Epidermal melanocyte (primary cell): ENCODE results near the gene SHTN1.

ENCODE experiments used
- DNase-seq: peaks from one replicate; pipeline ENCODE4 v3.0.0; 2011; ENCODE audit warnings: low spot score; ENCODE audit not compliant: insufficient read length

Gene SHTN1

GRCh38 chr10:117005026-117005526 lies at the start of gene SHTN1:
Gene SHTN1, minus strand, starts transcription at chr10:117005187. Its CDS starts 108 bp downstream, at chr10:117005079.
- DNase-seq = no peak

- DNase-seq = no peak
Measured at GRCh38 chr10:117053482-117053881, 48.5 kb upstream of the SHTN1 start.

- DNase-seq = no peak
Measured at GRCh38 chr10:117047947-117048346, 43.0 kb upstream of the SHTN1 start.

- no peak for DNase-seq
Measured at GRCh38 chr10:117016266-117016665, 11.3 kb upstream of the SHTN1 start.

GRCh38 chr10:117014835-117015234 lies 9.8 kb upstream of the SHTN1 start:
- no peak for DNase-seq

- no peak for DNase-seq
Measured at GRCh38 chr10:117007080-117007479, 2.1 kb upstream of the SHTN1 start.

- no peak for DNase-seq
Measured at GRCh38 chr10:117005527-117006055, 604 bp upstream of the SHTN1 start.

- no peak for DNase-seq
Measured at GRCh38 chr10:117004227-117005025, 561 bp downstream of the SHTN1 start.

GRCh38 chr10:117003336-117003735 lies 1.7 kb downstream of the SHTN1 start:
- DNase-seq = no peak

GRCh38 chr10:117002206-117002605 lies 2.8 kb downstream of the SHTN1 start:
- no peak for DNase-seq

GRCh38 chr10:117001144-117001543 lies 3.8 kb downstream of the SHTN1 start:
- DNase-seq = no peak

- no peak for DNase-seq
Measured at GRCh38 chr10:117000580-117000979, 4.4 kb downstream of the SHTN1 start.

- DNase-seq = no peak
Measured at GRCh38 chr10:116998172-116998571, 6.8 kb downstream of the SHTN1 start.

GRCh38 chr10:116997015-116997414 lies 8.0 kb downstream of the SHTN1 start:
- DNase-seq = no peak

- DNase-seq = no peak
Measured at GRCh38 chr10:116995648-116996047, 9.3 kb downstream of the SHTN1 start.

GRCh38 chr10:116994113-116994890 lies 10.7 kb downstream of the SHTN1 start:
- no peak for DNase-seq

- DNase-seq = no peak
Measured at GRCh38 chr10:116993610-116994009, 11.4 kb downstream of the SHTN1 start.

GRCh38 chr10:116992183-116992582 lies 12.8 kb downstream of the SHTN1 start:
- no peak for DNase-seq

GRCh38 chr10:116990276-116990800 lies 14.6 kb downstream of the SHTN1 start:
- DNase-seq = no peak

- no peak for DNase-seq
Measured at GRCh38 chr10:116989439-116989838, 15.5 kb downstream of the SHTN1 start.

- no peak for DNase-seq
Measured at GRCh38 chr10:116988311-116988710, 16.7 kb downstream of the SHTN1 start.

- no peak for DNase-seq
Measured at GRCh38 chr10:116985611-116986010, 19.4 kb downstream of the SHTN1 start.
